ENCODE data around the gene MKNK1. TPM values are rescaled to one million over a fixed set of nuclear protein-coding genes. Genes with fewer than 3 reads are reported as not detected.

The MKNK1 gene
- total RNA-seq, 1 donor from 2014 or later = 77.6 TPM

- H3K4me3 ChIP-seq = no peak overlapping the region
- H3K27me3 ChIP-seq (ENCODE audit: low read depth) = peaks cover 65% of the 10 kb centered on the region
- H3K9me3 ChIP-seq = no peaks in the 10 kb centered on the region
- no peak overlapping the region for H3K27ac ChIP-seq
- intact Hi-C loops (cut with DNase I) = no loop called here
- H3K4me1 ChIP-seq = peaks cover 4% of the 10 kb centered on the region
- DNase-seq = no peak
- H3K36me3 ChIP-seq = no peaks in the 10 kb centered on the region
- TF ChIP-seq CTCF (IDR thresholded peaks at IDR 0.05) = no peak
- ATAC-seq = no peak
Measured at GRCh38 chr1:46530791-46531409, 73.2 kb downstream of the MKNK1 start.

GRCh38 chr1:46530311-46530710, 73.8 kb downstream of the MKNK1 start:
- Histone ChIP-seq H3K36me3 (no peaks in the 10 kb centered on the region), H3K27me3 (ENCODE audit: low read depth) (peaks cover 68% of the 10 kb centered on the region), H3K4me3 (no peak overlapping the region), H3K27ac (no peak overlapping the region), H3K4me1 (peaks cover 4% of the 10 kb centered on the region), H3K9me3 (no peaks in the 10 kb centered on the region)
- ATAC-seq (no peak), DNase-seq (no peak)
- no peak for TF ChIP-seq CTCF (IDR thresholded peaks at IDR 0.05)
- intact Hi-C loops (cut with DNase I) = no loop called here

GRCh38 chr1:46529031-46529630, 74.9 kb downstream of the MKNK1 start:
- Histone ChIP-seq H3K4me3 (no peak overlapping the region), H3K9me3 (no peaks in the 10 kb centered on the region), H3K36me3 (no peaks in the 10 kb centered on the region), H3K27ac (no peak overlapping the region), H3K27me3 (ENCODE audit: low read depth) (peaks cover 61% of the 10 kb centered on the region), H3K4me1 (peaks cover 4% of the 10 kb centered on the region)
- TF ChIP-seq CTCF (IDR thresholded peaks at IDR 0.05) = no peak
- intact Hi-C loops (cut with DNase I) = no loop called here
- ATAC-seq (no peak), DNase-seq (no peak)

- no peaks in the 10 kb centered on the region for H3K36me3 ChIP-seq
- intact Hi-C loops (cut with DNase I) = no loop called here
- H3K4me1 ChIP-seq = peaks cover 1% of the 10 kb centered on the region
- no peaks in the 10 kb centered on the region for H3K9me3 ChIP-seq
- ATAC-seq (no peak), DNase-seq (no peak)
- no peak overlapping the region for H3K4me3 ChIP-seq
- peaks cover 65% of the 10 kb centered on the region for H3K27me3 ChIP-seq (ENCODE audit: low read depth)
- no peak for TF ChIP-seq CTCF (IDR thresholded peaks at IDR 0.05)
- no peak overlapping the region for H3K27ac ChIP-seq
Measured at GRCh38 chr1:46528297-46528955, 75.6 kb downstream of the MKNK1 start.

GRCh38 chr1:46527474-46528296, 76.4 kb downstream of the MKNK1 start:
- no peaks in the 10 kb centered on the region for H3K36me3 ChIP-seq
- peak; percentile 91 for TF ChIP-seq CTCF (IDR thresholded peaks at IDR 0.05)
- H3K4me1 ChIP-seq = peaks cover 6% of the 10 kb centered on the region
- H3K4me3 ChIP-seq = no peak overlapping the region
- peaks cover 64% of the 10 kb centered on the region for H3K27me3 ChIP-seq (ENCODE audit: low read depth)
- intact Hi-C loops (cut with DNase I) = no loop called here
- H3K9me3 ChIP-seq = no peaks in the 10 kb centered on the region
- DNase-seq (peak; percentile 84), ATAC-seq (peak; percentile 88 to 89)
- H3K27ac ChIP-seq = no peak overlapping the region
